HFFc6 (cell line): Measurements from ENCODE around the gene PTPRM. TPM values are rescaled to one million over a fixed set of nuclear protein-coding genes. Genes with fewer than 3 reads are reported as not detected.

Experiments
- DNase-seq: peaks from one replicate; pipeline ENCODE4 v3.0.0-alpha.2; 2018
- H3K27ac Mint-ChIP-seq: 2 replicates; pipeline ENCODE4 v1.8.0; 2020; ENCODE audit warnings: mild to moderate bottlenecking, mixed read lengths
- H3K27me3 Mint-ChIP-seq: 2 replicates; pipeline ENCODE4 v1.8.0; 2021; ENCODE audit warnings: mild to moderate bottlenecking, moderate library complexity, mixed read lengths; ENCODE audit not compliant: insufficient read depth
- H3K36me3 Mint-ChIP-seq: 2 replicates; pipeline ENCODE4 v1.8.0; 2021; ENCODE audit warnings: low read depth, mixed read lengths
- H3K4me1 Mint-ChIP-seq: 2 replicates; pipeline ENCODE4 v1.8.0; 2020; ENCODE audit warnings: low read depth, mixed read lengths
- H3K4me3 Mint-ChIP-seq: 2 replicates; pipeline ENCODE4 v1.8.0; 2020; ENCODE audit warnings: mild to moderate bottlenecking, moderate library complexity, mixed read lengths
- H3K9me3 Mint-ChIP-seq: 2 replicates; pipeline ENCODE4 v1.8.0; 2020; ENCODE audit warnings: mild to moderate bottlenecking, mixed read lengths
- CTCF ChIP-seq: fragments of 200-600 bp; sonication (generic); IDR thresholded peaks from 2 replicates; pipeline ENCODE4 v1.5.0; 2021; ENCODE audit warnings: antibody characterized with exemption, mild to moderate bottlenecking
- total RNA-seq, 6 experiments: library from RNA; stranded (reverse); fragmentation: NEBNext Ultra II Directional; extraction: Animal tissue kit (Norgen Biotek cat#: 25700); gene quantifications; 2 replicates in 1 of 6; 3 replicates in 5 of 6; pipeline ENCODE4 v1.2.3, GENCODE V29; 2021

PTPRM gene
- total RNA-seq, 6 experiments from 2014 or later = 39.4 to 49.8 (median 43.8) TPM

GRCh38 chr18:8034674-8035073 lies 467.6 kb downstream of the PTPRM start:
- H3K4me1 Mint-ChIP-seq = peaks cover 9% of the 10 kb centered on the region; the same call in 1 of the 2 replicates
- no peak for TF ChIP-seq CTCF
- H3K36me3 Mint-ChIP-seq = no peaks in the 10 kb centered on the region
- DNase-seq = no peak
- no peaks in the 10 kb centered on the region for H3K9me3 Mint-ChIP-seq
- no peaks in the 10 kb centered on the region for H3K27me3 Mint-ChIP-seq
- H3K27ac Mint-ChIP-seq = no peak overlapping the region
- no peak overlapping the region for H3K4me3 Mint-ChIP-seq

DNA sequence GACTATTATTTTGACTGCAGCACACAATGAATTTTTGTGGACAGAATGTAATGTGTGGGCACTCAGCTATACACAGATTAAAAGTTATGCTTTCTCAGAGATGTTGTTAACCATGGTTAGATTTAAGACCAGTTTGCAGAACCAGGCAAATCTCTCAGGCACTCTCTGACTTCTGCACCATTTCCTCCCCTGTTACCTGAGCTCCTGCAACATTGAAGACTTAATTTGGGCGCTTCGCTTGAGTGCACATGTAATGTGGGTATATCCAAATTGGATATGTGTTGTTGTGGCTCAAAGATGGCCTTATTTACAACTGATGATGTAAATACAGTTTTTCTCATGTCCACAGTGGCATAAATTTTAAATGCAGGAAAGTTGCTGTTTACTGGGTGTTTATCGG lies 469.4 kb downstream of the PTPRM start:
- DNase-seq = no peak
- Mint-ChIP-seq H3K9me3 (no peaks in the 10 kb centered on the region), H3K27ac (no peak overlapping the region), H3K27me3 (no peaks in the 10 kb centered on the region), H3K36me3 (no peaks in the 10 kb centered on the region), H3K4me1 (peaks cover 9% of the 10 kb centered on the region; the same call in 1 of the 2 replicates), H3K4me3 (no peak overlapping the region)
- TF ChIP-seq CTCF = no peak

DNA sequence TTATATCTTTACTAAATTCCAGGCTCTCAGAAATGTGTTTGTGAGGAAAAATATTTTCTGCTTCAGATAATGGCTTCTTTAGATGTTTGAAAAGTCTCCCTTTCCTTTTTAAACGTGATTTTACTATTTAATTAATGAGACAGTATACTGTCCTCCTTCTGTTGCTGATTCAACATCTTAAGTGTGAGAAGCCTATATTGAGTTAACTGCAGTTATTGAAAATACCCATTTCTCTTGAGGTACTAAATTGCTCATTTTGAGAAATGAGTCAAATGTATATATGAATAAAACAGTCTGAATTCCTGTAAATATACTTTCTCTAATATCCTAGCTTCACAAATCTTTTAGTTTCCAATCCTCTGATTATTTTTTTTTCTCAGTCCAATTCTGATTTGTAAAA lies 470.2 kb downstream of the PTPRM start:
- Mint-ChIP-seq H3K36me3 (no peaks in the 10 kb centered on the region), H3K4me3 (no peak overlapping the region), H3K9me3 (no peaks in the 10 kb centered on the region), H3K27ac (no peak overlapping the region), H3K4me1 (peaks cover 9% of the 10 kb centered on the region; the same call in 1 of the 2 replicates), H3K27me3 (no peaks in the 10 kb centered on the region)
- no peak for DNase-seq
- TF ChIP-seq CTCF = no peak

DNA sequence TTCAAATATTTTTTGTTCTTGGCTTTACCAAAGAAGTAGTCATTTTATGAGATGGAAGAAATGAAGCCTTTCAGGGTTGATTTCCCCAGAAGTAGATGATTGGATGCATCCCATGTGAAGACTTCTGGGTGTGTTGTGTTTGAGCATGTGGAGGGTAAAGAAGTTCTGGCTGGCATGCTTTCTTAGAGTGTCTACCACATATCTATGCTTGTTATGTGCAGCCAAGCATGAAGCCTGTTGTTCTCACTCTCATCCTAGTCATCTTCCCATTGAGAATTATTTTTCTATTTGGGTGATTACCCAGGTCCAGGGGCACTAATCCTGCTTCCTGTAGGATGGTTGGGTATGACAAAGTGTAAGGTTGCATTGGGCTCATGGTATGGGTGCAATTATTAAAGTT lies 472.9 kb downstream of the PTPRM start:
- Mint-ChIP-seq H3K36me3 (no peaks in the 10 kb centered on the region), H3K4me3 (no peak overlapping the region), H3K27me3 (no peaks in the 10 kb centered on the region), H3K9me3 (no peaks in the 10 kb centered on the region), H3K4me1 (peaks cover 10% of the 10 kb centered on the region), H3K27ac (no peak overlapping the region)
- TF ChIP-seq CTCF = no peak
- no peak for DNase-seq

DNA sequence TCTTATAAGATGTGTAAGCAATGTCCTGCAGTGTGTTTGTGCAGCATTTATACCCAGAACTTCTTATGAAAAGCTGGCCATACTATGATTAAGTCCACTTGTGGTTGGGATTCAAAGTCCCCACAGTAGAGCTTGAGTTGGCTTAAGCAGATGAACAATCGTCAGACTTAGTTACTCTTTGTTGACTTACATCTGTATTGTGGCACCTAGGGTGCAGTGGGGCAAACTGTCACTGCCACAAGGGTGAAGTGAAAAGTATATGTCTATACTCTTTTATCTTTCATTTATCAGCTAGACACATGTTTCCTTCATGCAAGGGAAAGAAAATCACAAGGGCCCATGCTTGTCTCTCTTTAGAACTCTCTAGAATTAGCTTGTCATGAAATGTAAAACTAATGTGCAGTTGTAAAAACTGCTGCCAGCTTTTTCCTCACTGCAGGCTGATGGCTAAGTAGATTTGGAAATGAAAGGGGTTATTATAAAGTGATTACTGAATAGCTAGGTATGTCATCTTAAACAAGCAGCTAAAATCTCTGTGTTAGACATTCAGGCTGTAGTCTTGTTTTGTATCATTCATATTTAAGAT lies 474.5 kb downstream of the PTPRM start:
- TF ChIP-seq CTCF = no peak
- no peaks in the 10 kb centered on the region for H3K36me3 Mint-ChIP-seq
- DNase-seq = no peak
- H3K27ac Mint-ChIP-seq = no peak overlapping the region
- no peaks in the 10 kb centered on the region for H3K9me3 Mint-ChIP-seq
- H3K4me3 Mint-ChIP-seq = no peak overlapping the region
- peaks cover 16% of the 10 kb centered on the region for H3K4me1 Mint-ChIP-seq
- H3K27me3 Mint-ChIP-seq = no peaks in the 10 kb centered on the region

DNA sequence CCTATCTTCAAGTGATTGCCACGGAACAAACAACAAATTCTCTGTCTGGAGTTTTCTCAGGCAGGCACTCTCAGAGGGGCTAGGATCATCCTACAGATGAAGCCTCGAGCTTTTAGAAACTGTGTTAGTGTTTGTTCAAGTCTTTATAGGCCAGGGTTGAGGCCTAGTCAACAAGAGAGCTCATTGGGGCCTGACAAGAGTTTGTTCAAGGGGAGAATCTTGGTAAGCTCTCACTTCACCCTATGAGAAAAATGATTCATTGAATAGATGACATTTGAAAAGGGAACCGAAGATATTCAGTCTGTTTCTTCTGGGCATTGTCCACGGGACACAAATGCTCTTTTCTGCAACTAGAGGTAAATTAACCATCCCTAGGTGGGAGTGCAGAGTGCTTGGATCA lies 476.9 kb downstream of the PTPRM start:
- Mint-ChIP-seq H3K27me3 (no peaks in the 10 kb centered on the region), H3K36me3 (no peaks in the 10 kb centered on the region), H3K27ac (no peak overlapping the region), H3K4me1 (peaks cover 9% of the 10 kb centered on the region), H3K4me3 (no peak overlapping the region), H3K9me3 (no peaks in the 10 kb centered on the region)
- DNase-seq = no peak
- TF ChIP-seq CTCF = no peak
